ENCODE measurements around the gene GRM8. TPM values are rescaled to one million over a fixed set of nuclear protein-coding genes. Genes with fewer than 3 reads are reported as not detected.

The GRM8 gene
- total RNA-seq, 2 experiments from 2014 or later = not detected

DNA sequence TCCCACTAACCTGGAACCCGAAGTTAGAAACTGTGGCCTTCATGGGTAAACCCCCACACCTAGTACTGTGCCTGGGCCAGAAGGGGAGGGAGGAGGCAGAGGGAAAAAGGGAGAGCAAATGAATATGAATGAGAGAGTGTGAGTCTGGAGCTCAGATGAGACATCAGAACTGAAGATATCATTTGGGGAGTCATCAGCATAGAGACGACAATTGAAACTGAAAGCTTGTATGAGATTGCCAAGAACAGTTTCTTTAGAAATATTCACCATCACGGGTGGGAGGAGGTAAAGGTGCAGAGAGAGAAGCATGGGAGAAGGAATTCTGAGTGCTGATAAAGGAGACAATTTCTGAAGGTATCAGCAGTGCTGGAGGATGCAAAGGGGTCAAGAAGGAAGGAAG, 171.2 kb downstream of the GRM8 start:
- H3K36me3 Mint-ChIP-seq (ENCODE audit: low read depth) = no peaks in the 10 kb centered on the region
- no peak for DNase-seq
- no peak overlapping the region for H3K4me3 Mint-ChIP-seq
- no peaks in the 10 kb centered on the region for H3K27me3 Mint-ChIP-seq
- ChIA-PET CTCF (no interaction called here), POLR2A (no interaction called here)
- no peaks in the 10 kb centered on the region for H3K4me1 Mint-ChIP-seq
- no peaks in the 10 kb centered on the region for H3K9me3 Mint-ChIP-seq
- H3K27ac Mint-ChIP-seq = no peak overlapping the region

DNA sequence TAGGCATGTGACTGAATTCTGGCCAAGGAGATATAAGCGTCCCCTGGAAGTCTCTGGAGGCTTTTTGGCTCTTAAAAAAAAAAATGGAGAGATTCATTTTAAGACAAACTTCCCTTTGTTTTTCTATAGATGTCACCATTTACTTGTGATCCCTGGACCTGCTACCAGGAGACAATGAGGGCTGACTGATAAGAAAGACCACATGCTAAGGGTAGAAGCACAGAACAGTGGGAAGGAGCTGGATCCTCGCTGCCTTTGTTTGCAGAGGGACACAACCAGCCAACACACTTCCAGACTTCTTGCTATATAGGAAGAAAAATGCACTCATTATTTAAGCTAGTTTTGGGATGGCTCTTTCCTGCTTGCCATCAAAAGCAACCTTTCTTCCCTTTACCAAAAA, 172.2 kb downstream of the GRM8 start:
- Mint-ChIP-seq H3K36me3 (ENCODE audit: low read depth) (no peaks in the 10 kb centered on the region), H3K4me1 (no peaks in the 10 kb centered on the region), H3K27ac (no peak overlapping the region), H3K9me3 (no peaks in the 10 kb centered on the region), H3K27me3 (no peaks in the 10 kb centered on the region), H3K4me3 (no peak overlapping the region)
- DNase-seq = no peak
- POLR2A ChIA-PET = no interaction called here
- CTCF ChIA-PET = no interaction called here

DNA sequence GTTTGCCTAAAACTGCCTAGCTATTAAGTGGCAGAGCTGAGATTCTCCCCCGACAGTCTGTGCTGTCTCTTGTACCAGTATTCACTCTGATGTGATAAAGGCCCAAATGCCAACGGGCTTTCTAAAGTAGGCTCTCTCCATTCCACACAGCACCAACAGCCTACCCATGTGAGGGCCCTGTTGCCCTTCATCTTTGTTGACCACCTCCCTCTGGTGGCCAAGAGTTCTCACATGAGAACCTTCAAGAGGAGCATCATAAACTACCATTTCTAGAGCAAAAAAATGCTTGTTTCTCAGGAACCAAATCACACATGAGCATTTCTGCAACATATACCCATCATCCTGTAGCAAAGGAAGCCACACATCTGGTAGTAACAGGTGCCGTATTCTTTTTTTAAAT, 185.8 kb downstream of the GRM8 start:
- H3K27ac Mint-ChIP-seq = no peak overlapping the region
- peaks cover under 1% of the 10 kb centered on the region for H3K27me3 Mint-ChIP-seq
- ChIA-PET CTCF (no interaction called here), POLR2A (no interaction called here)
- no peaks in the 10 kb centered on the region for H3K36me3 Mint-ChIP-seq (ENCODE audit: low read depth)
- no peak overlapping the region for H3K4me3 Mint-ChIP-seq
- no peak for DNase-seq
- no peaks in the 10 kb centered on the region for H3K4me1 Mint-ChIP-seq
- H3K9me3 Mint-ChIP-seq = no peaks in the 10 kb centered on the region

GRCh38 chr7:127059475-127059874, 193.3 kb downstream of the GRM8 start:
- CTCF ChIA-PET = no interaction called here

GRCh38 chr7:127057918-127058317, 194.8 kb downstream of the GRM8 start:
- H3K4me3 Mint-ChIP-seq = no peak overlapping the region
- DNase-seq = no peak
- H3K27me3 Mint-ChIP-seq = no peaks in the 10 kb centered on the region
- H3K36me3 Mint-ChIP-seq (ENCODE audit: low read depth) = no peaks in the 10 kb centered on the region
- POLR2A ChIA-PET = no interaction called here
- CTCF ChIA-PET = no interaction called here
- no peaks in the 10 kb centered on the region for H3K9me3 Mint-ChIP-seq
- no peaks in the 10 kb centered on the region for H3K4me1 Mint-ChIP-seq
- H3K27ac Mint-ChIP-seq = no peak overlapping the region

More at GRCh38 chr7:127059475-127059874, 193.3 kb downstream of the GRM8 start:
- Mint-ChIP-seq H3K4me1 (no peaks in the 10 kb centered on the region), H3K27me3 (no peaks in the 10 kb centered on the region), H3K27ac (no peak overlapping the region), H3K4me3 (no peak overlapping the region), H3K36me3 (ENCODE audit: low read depth) (no peaks in the 10 kb centered on the region), H3K9me3 (no peaks in the 10 kb centered on the region)
- DNase-seq = no peak
- POLR2A ChIA-PET = no interaction called here

- Mint-ChIP-seq H3K4me1 (no peaks in the 10 kb centered on the region), H3K9me3 (no peaks in the 10 kb centered on the region), H3K27ac (no peak overlapping the region), H3K36me3 (ENCODE audit: low read depth) (no peaks in the 10 kb centered on the region), H3K4me3 (no peak overlapping the region), H3K27me3 (no peaks in the 10 kb centered on the region)
- ChIA-PET CTCF (no interaction called here), POLR2A (no interaction called here)
- no peak for DNase-seq
Observed at GRCh38 chr7:127056202-127056601, 196.5 kb downstream of the GRM8 start.

DNA sequence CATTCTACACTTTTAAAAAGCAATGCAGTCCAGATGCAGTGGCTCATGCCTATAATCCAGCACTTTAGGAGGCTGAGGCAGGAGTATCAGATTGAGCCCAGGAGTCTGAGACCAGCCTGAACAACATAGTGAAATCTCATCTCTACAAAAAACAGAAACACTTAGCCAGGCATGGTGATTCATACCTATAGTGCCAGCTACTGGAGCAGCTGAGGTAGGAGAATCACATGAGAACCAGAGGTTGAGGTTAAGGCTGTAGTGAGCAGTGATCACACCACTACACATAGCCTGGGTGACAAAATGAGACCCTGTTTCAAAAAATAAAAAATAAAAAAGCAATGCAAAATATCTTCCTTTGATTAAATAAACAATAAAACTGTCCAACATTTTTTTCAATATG, 205.2 kb downstream of the GRM8 start:
- Mint-ChIP-seq H3K36me3 (ENCODE audit: low read depth) (no peaks in the 10 kb centered on the region), H3K9me3 (no peaks in the 10 kb centered on the region), H3K27ac (no peak overlapping the region), H3K4me1 (no peaks in the 10 kb centered on the region), H3K27me3 (no peaks in the 10 kb centered on the region), H3K4me3 (no peak overlapping the region)
- CTCF ChIA-PET = no interaction called here
- POLR2A ChIA-PET = no interaction called here
- DNase-seq = no peak

- CTCF ChIA-PET = no interaction called here
- no peak overlapping the region for H3K4me3 Mint-ChIP-seq
- H3K27me3 Mint-ChIP-seq = no peaks in the 10 kb centered on the region
- no peaks in the 10 kb centered on the region for H3K36me3 Mint-ChIP-seq (ENCODE audit: low read depth)
- H3K4me1 Mint-ChIP-seq = no peaks in the 10 kb centered on the region
- H3K27ac Mint-ChIP-seq = no peak overlapping the region
- POLR2A ChIA-PET = no interaction called here
- no peak for DNase-seq
- H3K9me3 Mint-ChIP-seq = no peaks in the 10 kb centered on the region
Observed at GRCh38 chr7:127041689-127042452, 210.9 kb downstream of the GRM8 start.

- no peaks in the 10 kb centered on the region for H3K4me1 Mint-ChIP-seq
- H3K27me3 Mint-ChIP-seq = no peaks in the 10 kb centered on the region
- H3K9me3 Mint-ChIP-seq = no peaks in the 10 kb centered on the region
- no peak overlapping the region for H3K27ac Mint-ChIP-seq
- POLR2A ChIA-PET = no interaction called here
- H3K36me3 Mint-ChIP-seq (ENCODE audit: low read depth) = no peaks in the 10 kb centered on the region
- no peak for DNase-seq
- no peak overlapping the region for H3K4me3 Mint-ChIP-seq
- CTCF ChIA-PET = no interaction called here
Observed at GRCh38 chr7:127040042-127040441, 212.7 kb downstream of the GRM8 start.

DNA sequence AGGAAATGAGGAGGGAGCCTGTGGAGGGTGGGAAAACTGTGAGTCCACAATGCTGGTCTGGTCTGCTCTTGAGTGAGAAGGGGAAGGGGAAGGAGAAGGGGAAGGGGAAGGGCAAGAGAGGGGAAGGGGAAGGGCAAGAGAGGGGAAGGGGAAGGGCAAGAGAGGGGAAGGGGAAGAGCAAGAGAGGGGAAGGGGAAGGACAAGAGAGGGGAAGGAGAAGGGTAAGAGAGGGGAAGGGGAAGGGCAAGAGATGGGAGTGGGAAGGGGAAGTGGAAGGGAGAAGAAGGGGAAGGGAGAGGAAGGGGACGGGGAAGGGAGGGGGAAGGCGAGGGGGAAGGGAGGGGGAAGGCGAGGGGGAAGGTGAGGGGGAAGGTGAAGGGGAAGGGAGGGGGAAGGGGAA, 213.2 kb downstream of the GRM8 start:
- DNase-seq = no peak
- no peaks in the 10 kb centered on the region for H3K36me3 Mint-ChIP-seq (ENCODE audit: low read depth)
- H3K27me3 Mint-ChIP-seq = no peaks in the 10 kb centered on the region
- H3K9me3 Mint-ChIP-seq = no peaks in the 10 kb centered on the region
- H3K4me3 Mint-ChIP-seq = no peak overlapping the region
- H3K4me1 Mint-ChIP-seq = no peaks in the 10 kb centered on the region
- H3K27ac Mint-ChIP-seq = no peak overlapping the region
- POLR2A ChIA-PET = no interaction called here
- CTCF ChIA-PET = no interaction called here

DNA sequence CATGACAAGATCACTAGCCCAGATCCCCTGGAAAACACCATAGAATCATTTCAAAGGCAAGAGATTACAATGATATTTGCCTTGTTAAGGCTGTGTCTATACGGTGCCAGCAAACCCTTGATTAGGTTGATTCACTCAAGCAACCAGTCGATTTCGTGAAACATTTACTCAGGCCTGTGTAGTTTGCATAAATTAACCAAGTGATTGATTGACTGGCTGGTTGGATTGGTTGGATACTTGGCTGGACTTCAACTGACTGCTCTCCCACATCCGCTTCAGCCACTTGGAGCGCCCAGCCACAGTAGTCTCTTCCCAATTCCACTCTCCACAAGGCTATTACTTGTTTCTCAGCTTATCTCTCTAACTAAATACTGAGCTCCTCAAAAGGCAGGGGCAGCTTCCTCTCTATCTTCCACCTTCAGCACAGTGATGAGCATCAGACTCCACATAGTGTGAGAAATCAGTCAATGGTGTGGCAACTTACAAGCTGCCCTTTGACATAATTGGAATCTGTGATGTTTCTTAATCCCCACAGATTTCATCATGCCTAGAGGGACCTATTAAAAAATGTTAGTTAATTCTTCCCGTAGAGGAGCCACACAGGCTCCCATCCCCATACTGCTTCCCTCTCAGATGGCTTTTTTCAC, 217.4 kb downstream of the GRM8 start:
- POLR2A ChIA-PET = no interaction called here
- Mint-ChIP-seq H3K36me3 (ENCODE audit: low read depth) (no peaks in the 10 kb centered on the region), H3K4me3 (no peak overlapping the region), H3K27ac (no peak overlapping the region), H3K9me3 (no peaks in the 10 kb centered on the region), H3K27me3 (no peaks in the 10 kb centered on the region), H3K4me1 (no peaks in the 10 kb centered on the region)
- no peak for DNase-seq
- CTCF ChIA-PET = interaction anchor here (0.6 kb wide), 1 partner anchor 545 kb away, joined by 3 read pairs; no protein-coding TSS in a partner anchor

DNA sequence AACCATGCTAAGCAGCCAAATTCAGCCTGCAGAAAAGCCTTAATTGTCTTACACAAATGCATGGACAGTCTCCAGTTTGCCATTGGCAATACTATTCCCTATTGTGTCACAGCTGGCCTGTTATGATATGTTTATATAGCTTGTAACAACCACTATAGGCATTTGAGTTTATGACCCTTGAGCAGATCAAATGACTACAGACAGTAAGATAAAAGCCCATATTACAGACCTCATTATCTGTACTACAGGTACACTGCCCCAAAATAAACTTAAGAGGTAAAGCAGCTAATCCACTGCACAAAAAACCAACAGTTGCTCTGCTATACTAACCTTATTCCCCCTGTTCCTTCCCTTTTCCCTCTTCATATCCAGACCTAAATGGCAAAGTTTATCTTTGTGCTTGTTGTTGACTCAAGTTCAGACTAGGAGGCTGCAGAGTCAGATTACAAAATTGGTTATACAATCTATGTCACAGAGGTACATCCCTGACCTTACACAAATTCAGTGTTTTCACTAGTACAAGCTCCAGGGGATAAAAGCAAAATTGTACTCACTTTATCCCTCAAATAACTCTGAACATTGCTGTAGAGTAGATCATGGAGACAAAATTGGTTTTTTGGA, 218.4 kb downstream of the GRM8 start:
- H3K27ac Mint-ChIP-seq = no peak overlapping the region
- DNase-seq = no peak
- H3K36me3 Mint-ChIP-seq (ENCODE audit: low read depth) = no peaks in the 10 kb centered on the region
- H3K4me3 Mint-ChIP-seq = no peak overlapping the region
- H3K27me3 Mint-ChIP-seq = no peaks in the 10 kb centered on the region
- ChIA-PET CTCF (no interaction called here), POLR2A (no interaction called here)
- H3K9me3 Mint-ChIP-seq = no peaks in the 10 kb centered on the region
- no peaks in the 10 kb centered on the region for H3K4me1 Mint-ChIP-seq

DNA sequence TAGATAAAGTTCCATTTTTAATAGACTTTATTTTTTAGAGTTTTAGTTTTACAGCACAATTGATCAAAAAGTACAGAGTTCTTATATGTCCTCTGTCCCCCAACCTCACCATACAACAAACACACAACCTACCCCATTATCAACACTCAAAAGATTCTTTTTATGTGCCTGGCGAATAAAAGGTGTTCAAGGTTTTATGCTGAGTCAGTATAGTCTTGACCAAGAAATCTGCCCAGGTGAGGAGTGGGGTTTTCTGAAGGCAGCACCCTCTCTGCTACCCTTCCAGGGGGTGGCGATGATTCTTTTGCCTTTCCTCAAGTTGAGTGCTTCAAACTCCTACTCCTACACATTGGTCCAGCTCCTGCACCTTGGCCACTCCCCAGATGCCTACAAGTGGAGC, 222.9 kb downstream of the GRM8 start:
- Mint-ChIP-seq H3K4me1 (no peaks in the 10 kb centered on the region), H3K27me3 (no peaks in the 10 kb centered on the region), H3K27ac (no peak overlapping the region), H3K9me3 (no peaks in the 10 kb centered on the region), H3K36me3 (ENCODE audit: low read depth) (no peaks in the 10 kb centered on the region), H3K4me3 (no peak overlapping the region)
- ChIA-PET POLR2A (no interaction called here), CTCF (no interaction called here)
- DNase-seq = no peak

- Mint-ChIP-seq H3K27ac (no peak overlapping the region), H3K9me3 (no peaks in the 10 kb centered on the region), H3K36me3 (ENCODE audit: low read depth) (no peaks in the 10 kb centered on the region), H3K4me1 (no peaks in the 10 kb centered on the region), H3K27me3 (no peaks in the 10 kb centered on the region), H3K4me3 (no peak overlapping the region)
- ChIA-PET CTCF (no interaction called here), POLR2A (no interaction called here)
- DNase-seq = no peak
Observed at GRCh38 chr7:127021857-127022256, 230.9 kb downstream of the GRM8 start.

Data from activated CD4-positive, alpha-beta T cell treated with anti-CD3 and anti-CD28 coated beads, Interleukin-2, amount 10 ng/mL, durations not matched to agents 7 days and 5 days (primary cell).